ENCODE measurements around the gene NPTXR. TPM values are rescaled to one million over a fixed set of nuclear protein-coding genes. Genes with fewer than 3 reads are reported as not detected.

NPTXR gene
- total and polyA plus RNA-seq, 4 experiments from 2014 or later = 0.31 to 9.0 (median 4.6) TPM

- Mint-ChIP-seq H3K4me1 (no peaks in the 10 kb centered on the region), H3K27me3 (peaks cover 0 to 7% of the 10 kb centered on the region in 2 donors)
These were observed 9.4 kb upstream of the NPTXR start for GRCh38 chr22:38853196-38853651.

GRCh38 chr22:38852522-38852921 lies 8.7 kb upstream of the NPTXR start:
- intact Hi-C loops (cut with micrococcal nuclease) = no loop called here
- H3K4me3 Mint-ChIP-seq = no peak overlapping the region
- no peaks in the 10 kb centered on the region for H3K4me1 Mint-ChIP-seq
- H3K27me3 ChIP-seq (ENCODE audit: insufficient read depth, low read length) = no peaks in the 10 kb centered on the region
- no peak overlapping the region for H3K4me3 ChIP-seq (ENCODE audit: low read length in 2 of 2)
- H3K27ac Mint-ChIP-seq = no peak overlapping the region
- no peak overlapping the region for H3K27ac ChIP-seq (ENCODE audit: low read depth, low read length)
- no peaks in the 10 kb centered on the region for H3K4me1 ChIP-seq (ENCODE audit: insufficient read depth, low read length)
- ChIA-PET CTCF (ENCODE audit: partially characterized antibody) (interaction anchor here (1.7 kb wide), 1 partner anchor 17 kb away, joined by 8 read pairs; no protein-coding TSS in a partner anchor), POLR2A (ENCODE audit: partially characterized antibody) (no interaction called here)
- no peaks in the 10 kb centered on the region for H3K36me3 Mint-ChIP-seq
- peaks cover 0 to 7% of the 10 kb centered on the region in 2 donors for H3K27me3 Mint-ChIP-seq
- H3K9me3 Mint-ChIP-seq = peaks cover 0 to 1% (median 0%) of the 10 kb centered on the region in 8 donors
- no peaks in the 10 kb centered on the region for H3K36me3 ChIP-seq (ENCODE audit: insufficient read depth, low read length)
- DNase-seq = no peak
- no peaks in the 10 kb centered on the region for H3K9me3 ChIP-seq (ENCODE audit: control insufficient read depth in 1 of 2, low read length in 2 of 2)

More at GRCh38 chr22:38853196-38853651, 9.4 kb upstream of the NPTXR start:
- ChIA-PET CTCF (ENCODE audit: partially characterized antibody) (interaction anchor here (1.1 to 1.7 kb wide), 2 partner anchors 9 to 16 kb away, joined by 3 to 8 read pairs; no protein-coding TSS in a partner anchor), POLR2A (ENCODE audit: partially characterized antibody) (interaction anchor here (0.8 kb wide), 1 partner anchor 10 kb away, joined by 3 read pairs; the partner anchor contains the start of gene NPTXR)
- Mint-ChIP-seq H3K27ac (no peak overlapping the region), H3K36me3 (no peaks in the 10 kb centered on the region), H3K4me3 (no peak overlapping the region), H3K9me3 (peaks cover 0 to 1% (median 0%) of the 10 kb centered on the region in 8 donors)
- H3K9me3 ChIP-seq (ENCODE audit: control insufficient read depth in 1 of 2, low read length in 2 of 2) = no peaks in the 10 kb centered on the region
- H3K27me3 ChIP-seq (ENCODE audit: insufficient read depth, low read length) = no peaks in the 10 kb centered on the region
- H3K27ac ChIP-seq (ENCODE audit: low read depth, low read length) = no peak overlapping the region
- DNase-seq = no peak
- intact Hi-C loops (cut with micrococcal nuclease) = no loop called here
- no peaks in the 10 kb centered on the region for H3K4me1 ChIP-seq (ENCODE audit: insufficient read depth, low read length)
- H3K36me3 ChIP-seq (ENCODE audit: insufficient read depth, low read length) = no peaks in the 10 kb centered on the region
- H3K4me3 ChIP-seq (ENCODE audit: low read length in 2 of 2) = no peak overlapping the region

DNA sequence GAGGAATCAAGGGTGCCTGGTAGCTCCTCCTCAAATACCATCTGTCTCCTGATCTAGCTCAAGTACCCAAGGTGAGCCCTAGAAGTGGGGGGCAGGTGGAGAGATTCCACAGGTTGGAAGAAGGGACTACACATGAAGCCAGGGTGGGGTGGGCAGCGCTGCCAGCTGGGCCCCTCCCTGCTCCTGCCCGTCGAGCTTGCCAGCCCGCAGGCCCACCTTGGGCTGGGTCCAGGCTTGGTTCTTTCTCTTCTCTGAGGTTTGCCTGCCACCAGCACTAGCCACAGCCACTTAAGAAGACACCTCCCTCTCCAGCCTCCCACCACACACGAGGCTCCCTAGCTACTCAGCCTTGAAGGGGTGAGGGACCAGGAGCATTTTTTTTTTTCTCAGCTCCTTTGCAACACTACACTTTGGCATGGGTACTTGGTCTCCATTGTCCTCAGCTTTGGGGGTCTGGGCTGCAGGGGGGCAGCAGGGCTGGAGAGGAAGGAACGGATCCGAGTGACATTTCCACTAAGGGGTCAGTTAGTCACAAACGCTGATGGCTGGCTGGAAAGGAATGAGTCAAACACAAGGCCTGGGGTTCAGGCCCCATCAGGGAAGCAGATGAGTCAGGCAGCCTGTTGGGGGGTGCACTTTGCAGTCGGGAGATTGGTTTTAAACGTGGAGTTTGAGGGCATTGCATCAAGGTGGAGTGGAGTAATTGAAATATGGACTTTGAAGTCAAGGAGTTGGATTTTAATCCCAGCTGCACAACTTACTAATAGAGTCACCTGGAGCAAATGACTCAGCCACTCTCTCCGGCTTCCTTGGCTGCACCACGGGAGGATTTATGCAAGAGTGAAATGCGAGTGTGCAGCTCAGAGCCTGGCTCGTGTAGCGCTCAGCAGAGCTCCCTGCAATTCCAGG lies 7.4 kb upstream of the NPTXR start:
- ChIA-PET POLR2A (ENCODE audit: partially characterized antibody) (interaction anchor here (1.7 kb wide), 1 partner anchor 8 kb away, joined by 3 read pairs; no protein-coding TSS in a partner anchor), CTCF (ENCODE audit: partially characterized antibody) (no interaction called here)
- Mint-ChIP-seq H3K4me3 (peak overlapping the region in 1 of 8 donors; percentile 26), H3K9me3 (peaks cover 0 to 1% (median 0%) of the 10 kb centered on the region in 8 donors), H3K4me1 (no peaks in the 10 kb centered on the region), H3K36me3 (no peaks in the 10 kb centered on the region), H3K27me3 (peaks cover 0 to 7% of the 10 kb centered on the region in 2 donors), H3K27ac (peak overlapping the region in 1 of 7 donors; percentile 7)
- Histone ChIP-seq H3K4me1 (ENCODE audit: insufficient read depth, low read length) (no peaks in the 10 kb centered on the region), H3K9me3 (ENCODE audit: control insufficient read depth in 1 of 2, low read length in 2 of 2) (no peaks in the 10 kb centered on the region), H3K4me3 (ENCODE audit: low read length in 2 of 2) (no peak overlapping the region), H3K27me3 (ENCODE audit: insufficient read depth, low read length) (no peaks in the 10 kb centered on the region), H3K36me3 (ENCODE audit: insufficient read depth, low read length) (no peaks in the 10 kb centered on the region), H3K27ac (ENCODE audit: low read depth, low read length) (no peak overlapping the region)
- no peak for DNase-seq
- intact Hi-C loops (cut with micrococcal nuclease) = no loop called here

DNA sequence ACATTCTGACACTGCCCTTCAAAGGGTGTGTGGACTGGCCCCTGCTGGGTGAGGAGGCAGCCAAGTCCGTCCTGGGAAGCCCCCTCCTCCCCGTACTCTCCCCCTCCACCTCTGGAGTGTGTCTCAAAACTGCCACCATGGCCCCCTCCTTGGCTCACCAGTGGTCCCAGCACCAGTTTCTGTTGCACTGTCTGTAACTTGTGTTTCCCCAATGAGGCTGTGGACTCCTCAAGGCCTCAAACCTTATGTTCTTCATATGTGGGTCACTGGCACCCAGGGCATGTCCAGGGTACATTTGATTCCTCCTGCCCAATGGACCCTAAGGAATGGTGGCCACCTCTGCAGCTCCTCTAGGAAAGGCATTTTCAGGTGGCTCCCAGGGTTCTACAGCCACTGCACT lies 6.6 kb upstream of the NPTXR start:
- CTCF ChIA-PET (ENCODE audit: partially characterized antibody) = interaction anchor here (1.4 kb wide), 1 partner anchor 12 kb away, joined by 3 read pairs; no protein-coding TSS in a partner anchor

DNA sequence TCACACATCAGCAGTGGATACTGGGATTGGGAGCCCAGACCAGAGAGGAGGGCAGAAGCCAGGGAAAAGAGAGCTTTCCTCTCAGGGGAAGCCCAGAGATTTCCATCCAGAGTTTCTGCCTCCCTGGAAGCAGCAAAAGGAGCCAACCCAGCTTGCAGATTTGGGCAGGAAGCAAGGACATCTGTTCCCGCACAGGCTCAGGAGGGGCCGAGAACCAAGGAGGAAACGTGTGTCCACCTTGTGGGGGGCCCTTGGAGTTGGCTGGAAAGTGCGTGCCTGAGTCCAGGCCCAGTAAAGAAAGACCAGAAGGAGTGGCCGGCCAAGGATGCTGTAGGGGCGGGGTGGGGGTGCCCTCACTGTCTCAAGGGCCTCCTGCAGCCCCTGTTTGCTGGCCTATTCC lies 6.0 kb upstream of the NPTXR start:
- Mint-ChIP-seq H3K27ac (no peak overlapping the region), H3K4me3 (no peak overlapping the region), H3K4me1 (peaks cover 0 to 4% (median under 1%) of the 10 kb centered on the region in 4 donors), H3K36me3 (no peaks in the 10 kb centered on the region), H3K27me3 (peaks cover 0 to 6% of the 10 kb centered on the region in 2 donors), H3K9me3 (peaks cover 0 to 1% (median 0%) of the 10 kb centered on the region in 8 donors)
- Histone ChIP-seq H3K4me3 (ENCODE audit: low read length in 2 of 2) (no peak overlapping the region), H3K36me3 (ENCODE audit: insufficient read depth, low read length) (no peaks in the 10 kb centered on the region), H3K9me3 (ENCODE audit: control insufficient read depth in 1 of 2, low read length in 2 of 2) (no peaks in the 10 kb centered on the region), H3K27ac (ENCODE audit: low read depth, low read length) (no peak overlapping the region), H3K27me3 (ENCODE audit: insufficient read depth, low read length) (no peaks in the 10 kb centered on the region), H3K4me1 (ENCODE audit: insufficient read depth, low read length) (no peaks in the 10 kb centered on the region)
- DNase-seq = no peak
- POLR2A ChIA-PET (ENCODE audit: partially characterized antibody) = interaction anchor here (1.7 kb wide), 1 partner anchor 9 kb away, joined by 3 read pairs; no protein-coding TSS in a partner anchor
- CTCF ChIA-PET (ENCODE audit: partially characterized antibody) = interaction anchor here (1.4 kb wide), 1 partner anchor 12 kb away, joined by 3 read pairs; no protein-coding TSS in a partner anchor
- intact Hi-C loops (cut with micrococcal nuclease) = no loop called here

More for the DNA sequence above, 6.6 kb upstream of the NPTXR start:
- POLR2A ChIA-PET (ENCODE audit: partially characterized antibody) = interaction anchor here (1.7 kb wide), 1 partner anchor 9 kb away, joined by 3 read pairs; no protein-coding TSS in a partner anchor
- DNase-seq = no peak
- intact Hi-C loops (cut with micrococcal nuclease) = no loop called here
- no peak overlapping the region for H3K4me3 ChIP-seq (ENCODE audit: low read length in 2 of 2)
- no peaks in the 10 kb centered on the region for H3K27me3 ChIP-seq (ENCODE audit: insufficient read depth, low read length)
- peaks cover 0 to 1% (median 0%) of the 10 kb centered on the region in 8 donors for H3K9me3 Mint-ChIP-seq
- H3K9me3 ChIP-seq (ENCODE audit: control insufficient read depth in 1 of 2, low read length in 2 of 2) = no peaks in the 10 kb centered on the region
- peaks cover 0 to 7% of the 10 kb centered on the region in 2 donors for H3K27me3 Mint-ChIP-seq
- H3K36me3 Mint-ChIP-seq = no peaks in the 10 kb centered on the region
- no peaks in the 10 kb centered on the region for H3K4me1 ChIP-seq (ENCODE audit: insufficient read depth, low read length)
- H3K27ac ChIP-seq (ENCODE audit: low read depth, low read length) = no peak overlapping the region
- H3K27ac Mint-ChIP-seq = no peak overlapping the region
- no peaks in the 10 kb centered on the region for H3K4me1 Mint-ChIP-seq
- H3K36me3 ChIP-seq (ENCODE audit: insufficient read depth, low read length) = no peaks in the 10 kb centered on the region
- peak overlapping the region in 1 of 8 donors; percentile 4 for H3K4me3 Mint-ChIP-seq

DNA sequence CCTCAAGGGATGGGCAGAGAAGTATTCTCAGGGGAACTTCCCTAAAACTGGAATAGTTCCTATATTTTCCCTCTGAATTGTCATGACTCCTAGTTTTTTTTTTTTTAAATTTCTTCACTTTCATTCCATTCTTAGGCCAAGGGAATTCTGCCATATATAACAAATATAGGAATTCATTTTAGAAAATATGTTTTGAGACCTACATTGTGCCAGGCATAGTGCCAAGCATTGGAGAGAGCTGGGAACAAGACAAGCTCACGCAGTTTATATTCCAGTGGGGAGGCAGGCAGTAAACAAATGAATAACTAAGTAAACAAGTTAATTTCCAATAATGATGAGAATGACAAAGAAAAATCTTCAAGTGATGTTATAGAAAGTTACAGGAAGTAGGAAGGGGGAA lies 2.6 kb upstream of the NPTXR start:
- Histone ChIP-seq H3K4me1 (ENCODE audit: insufficient read depth, low read length) (peaks cover 18% of the 10 kb centered on the region), H3K27me3 (ENCODE audit: insufficient read depth, low read length) (peaks cover 9% of the 10 kb centered on the region), H3K36me3 (ENCODE audit: insufficient read depth, low read length) (no peaks in the 10 kb centered on the region), H3K9me3 (ENCODE audit: control insufficient read depth in 1 of 2, low read length in 2 of 2) (no peaks in the 10 kb centered on the region), H3K4me3 (ENCODE audit: low read length in 2 of 2) (no peak overlapping the region), H3K27ac (ENCODE audit: low read depth, low read length) (no peak overlapping the region)
- Mint-ChIP-seq H3K36me3 (peaks cover 0 to 1% of the 10 kb centered on the region in 2 donors), H3K27ac (peak overlapping the region in 1 of 7 donors; percentile 11), H3K4me3 (no peak overlapping the region), H3K4me1 (peaks cover 7 to 25% (median 10%) of the 10 kb centered on the region in 4 donors), H3K27me3 (peaks cover 0 to 6% of the 10 kb centered on the region in 2 donors), H3K9me3 (peaks cover 0 to 1% (median 0%) of the 10 kb centered on the region in 8 donors)
- CTCF ChIA-PET (ENCODE audit: partially characterized antibody) = interaction anchor here (1.0 to 1.1 kb wide), 2 partner anchors 23 to 157 kb away, joined by 4 to 5 read pairs; no protein-coding TSS in a partner anchor
- intact Hi-C loops (cut with micrococcal nuclease) = no loop called here
- no peak for DNase-seq
- POLR2A ChIA-PET (ENCODE audit: partially characterized antibody) = interaction anchor here (4.7 kb wide), 1 partner anchor 92 kb away, joined by 48 read pairs; the partner anchor contains the start of gene SUN2

Data from CD4-positive, alpha-beta memory T cell (primary cell).